ENCODE data around the gene MT1G.

DNA sequence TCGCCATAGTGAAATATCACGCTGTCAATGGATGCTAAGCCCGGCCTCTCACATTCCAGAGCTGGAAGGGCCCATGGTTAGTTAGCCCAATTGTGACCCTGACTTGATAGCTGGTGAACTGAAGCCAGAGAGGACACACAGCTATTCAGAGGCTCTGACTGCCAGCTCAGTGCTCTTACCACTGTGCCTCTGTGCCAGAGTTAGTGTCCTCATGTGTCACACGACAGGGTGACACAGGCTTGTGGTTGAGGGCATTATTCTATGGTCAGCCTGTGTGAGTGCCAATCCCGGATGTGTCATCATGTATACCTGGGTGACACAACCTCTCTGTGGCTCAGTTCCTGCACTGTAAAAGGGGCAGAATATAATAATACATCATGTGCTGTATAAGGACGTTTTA lies 12.0 kb upstream of the MT1G start:
- TF ChIP-seq TAF1 (IDR thresholded peaks at IDR 0.05; ENCODE audit: low read depth, low read length) (no peak), POLR2AphosphoS5 (IDR thresholded peaks at IDR 0.05; ENCODE audit: low read depth, low read length) (no peak), POLR2A (IDR thresholded peaks at IDR 0.05; ENCODE audit: low read depth, low read length) (no peak), SPI1 (IDR thresholded peaks at IDR 0.05; ENCODE audit: low read depth, low read length) (no peak), PAX5 (IDR thresholded peaks at IDR 0.05; ENCODE audit: insufficient read depth, low read length, severe bottlenecking) (no peak), POU2F2 (IDR thresholded peaks at IDR 0.05; ENCODE audit: low read depth, low read length) (no peak)
